ENCODE data around the gene UBA6.

- TF ChIP-seq POLR2A (IDR thresholded peaks at IDR 0.05) (no peak), CTCF (IDR thresholded peaks at IDR 0.05) (no peak)
Observed at GRCh38 chr4:67697860-67698687, 2.9 kb downstream of the UBA6 start.

Measured in suprapubic skin (tissue), 3 donors.